ENCODE results near the gene ZSWIM3.
A peak's percentile ranks its signal among the peaks of the same experiment; 100 is the strongest.

Gene ZSWIM3

DNA sequence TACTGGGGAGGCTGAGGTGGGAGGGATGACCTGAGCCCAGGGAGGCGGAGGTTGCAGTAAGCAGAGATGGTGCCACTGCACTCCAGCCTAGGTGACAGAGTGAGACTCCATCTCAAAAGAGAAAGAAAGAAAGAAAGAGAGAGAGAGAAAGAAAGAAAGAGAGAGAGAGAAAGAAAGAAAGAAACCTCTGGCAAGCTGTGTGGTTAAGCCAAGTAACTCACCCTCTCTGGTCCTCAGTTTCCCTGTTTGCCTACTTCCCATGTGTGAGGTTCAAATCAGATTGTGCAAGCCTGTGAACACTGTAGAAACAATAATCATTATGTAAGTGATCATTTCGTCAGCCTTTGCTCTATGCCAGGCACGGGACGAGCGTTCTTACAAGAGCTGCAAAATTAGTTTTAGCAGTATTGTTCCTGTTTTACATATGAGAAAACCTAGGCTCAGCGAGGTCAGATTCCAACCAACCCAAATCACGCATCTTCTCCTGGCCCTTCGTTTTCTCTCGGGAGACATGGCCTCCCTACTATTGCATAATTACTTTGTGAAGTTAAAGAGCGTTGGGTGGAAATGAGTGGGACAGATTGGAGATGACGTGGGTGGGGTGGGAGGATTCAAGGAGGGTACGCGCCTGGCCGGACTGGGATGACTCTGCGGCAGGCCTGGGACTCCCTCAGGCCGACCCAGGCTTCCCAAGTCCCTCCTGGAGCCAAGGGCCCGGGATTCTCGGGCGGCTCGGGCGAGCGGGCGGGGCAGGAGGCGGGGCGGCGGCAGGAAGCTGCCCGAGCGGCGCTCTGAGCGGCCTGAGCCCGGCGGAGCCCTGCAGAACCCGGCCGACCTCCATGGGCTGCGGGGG lies 24.2 kb upstream of the ZSWIM3 start, which contains the start of gene SNX21:
Gene SNX21 (plus strand): TSS at position 770 of the 853 bp plus-strand sequence. CDS start 121 bp downstream, outside the sequence.
- no peak for DNase-seq (ENCODE audit: low spot score)

DNA sequence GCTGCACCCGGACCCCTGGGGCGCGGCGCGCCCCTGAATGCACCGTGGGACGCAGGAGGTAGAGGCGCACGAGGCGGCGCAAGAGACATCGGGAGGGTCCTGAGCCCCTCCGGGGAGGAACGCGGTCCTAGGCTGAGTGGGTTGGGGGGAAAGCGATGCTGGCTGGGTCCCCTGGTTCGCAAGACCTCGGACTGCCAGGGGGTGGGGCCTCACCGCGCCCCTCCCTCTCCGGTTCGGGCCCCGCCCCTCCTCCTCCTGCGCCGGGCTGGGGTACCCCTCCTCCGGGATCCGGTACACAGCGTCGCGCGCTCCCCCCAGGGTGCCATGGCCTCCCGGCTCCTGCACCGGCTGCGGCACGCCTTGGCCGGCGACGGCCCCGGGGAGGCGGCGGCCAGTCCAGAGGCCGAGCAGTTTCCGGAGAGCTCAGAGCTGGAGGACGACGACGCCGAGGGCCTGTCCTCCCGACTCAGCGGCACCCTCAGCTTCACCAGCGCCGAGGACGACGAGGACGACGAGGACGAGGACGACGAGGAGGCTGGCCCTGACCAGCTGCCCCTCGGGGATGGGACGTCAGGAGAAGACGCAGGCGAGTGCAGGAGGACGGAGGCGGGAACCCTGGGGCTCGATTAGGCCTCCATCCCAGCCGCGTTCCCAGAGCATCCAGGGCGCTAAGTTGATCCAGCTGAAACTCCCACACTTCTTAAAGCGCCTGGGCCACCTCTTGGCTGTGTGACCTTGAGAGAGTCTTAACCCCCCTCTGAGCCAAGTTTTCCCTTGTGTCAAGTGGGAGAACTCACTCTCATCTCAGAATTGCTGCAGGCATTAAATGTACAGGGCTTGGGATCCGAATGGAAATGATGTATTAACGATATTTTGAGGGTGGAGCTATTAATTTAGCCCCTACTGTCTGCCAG lies 23.3 kb upstream of the ZSWIM3 start:
- DNase-seq (ENCODE audit: low spot score), result no peak

DNA sequence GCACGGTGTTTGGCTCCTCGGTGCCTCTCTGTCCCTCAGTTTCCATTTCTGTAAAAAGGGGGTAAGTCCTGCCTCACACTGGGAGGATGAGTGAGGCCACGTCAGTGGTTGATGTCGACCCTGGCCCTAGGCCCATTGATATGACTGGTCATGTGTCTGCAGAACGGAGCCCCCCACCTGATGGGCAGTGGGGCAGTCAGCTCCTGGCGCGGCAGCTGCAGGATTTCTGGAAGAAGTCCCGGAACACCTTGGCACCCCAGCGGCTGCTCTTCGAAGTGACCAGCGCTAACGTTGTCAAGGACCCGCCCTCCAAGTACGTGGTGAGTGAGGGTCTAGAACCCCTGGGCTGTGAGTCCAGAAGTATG lies 22.6 kb upstream of the ZSWIM3 start:
- DNase-seq (ENCODE audit: low spot score), result no peak

DNA sequence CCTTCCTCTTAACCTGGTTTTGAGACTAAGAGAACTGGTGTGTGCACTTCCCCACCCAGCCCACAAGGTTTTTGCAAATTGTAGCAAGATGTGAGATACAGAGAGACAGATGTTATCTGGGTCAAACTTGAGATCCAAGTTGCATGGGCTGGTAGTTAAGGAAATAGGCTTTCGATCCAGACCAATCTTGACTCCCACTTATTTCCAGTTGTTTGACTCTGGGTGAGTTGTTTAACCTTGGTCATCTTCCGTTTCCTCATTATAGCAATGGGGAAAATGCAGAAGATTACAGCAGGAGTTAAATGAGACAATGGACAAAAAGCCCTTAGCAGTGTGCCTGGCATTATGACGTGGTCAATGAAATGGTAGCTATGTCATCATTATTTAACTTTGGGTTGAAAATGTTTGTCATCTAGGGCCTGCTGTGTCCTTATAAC lies 22.1 kb upstream of the ZSWIM3 start:
- DNase-seq (ENCODE audit: low spot score), result no peak

DNA sequence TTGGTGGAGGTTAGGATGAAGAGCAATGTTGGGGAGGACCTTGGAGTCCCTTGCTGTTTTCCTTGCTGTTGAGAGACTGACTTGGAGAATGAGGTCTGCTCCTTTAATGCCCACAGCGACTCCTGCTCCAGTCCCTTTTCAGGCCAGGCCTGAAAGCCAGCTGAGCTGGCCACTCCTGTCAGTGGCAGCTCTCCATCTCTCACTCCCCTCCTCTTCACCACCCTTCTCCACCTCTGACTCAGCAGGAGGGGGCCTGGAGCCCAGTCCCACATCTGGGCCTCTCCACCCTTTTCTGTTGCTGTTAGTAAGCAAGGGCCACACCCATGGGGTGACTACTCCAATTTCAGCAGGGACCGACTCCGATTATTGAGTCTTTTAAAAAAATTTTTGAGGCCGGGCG lies 21.6 kb upstream of the ZSWIM3 start:
- peak; percentile 74 for DNase-seq (ENCODE audit: low spot score)

DNA sequence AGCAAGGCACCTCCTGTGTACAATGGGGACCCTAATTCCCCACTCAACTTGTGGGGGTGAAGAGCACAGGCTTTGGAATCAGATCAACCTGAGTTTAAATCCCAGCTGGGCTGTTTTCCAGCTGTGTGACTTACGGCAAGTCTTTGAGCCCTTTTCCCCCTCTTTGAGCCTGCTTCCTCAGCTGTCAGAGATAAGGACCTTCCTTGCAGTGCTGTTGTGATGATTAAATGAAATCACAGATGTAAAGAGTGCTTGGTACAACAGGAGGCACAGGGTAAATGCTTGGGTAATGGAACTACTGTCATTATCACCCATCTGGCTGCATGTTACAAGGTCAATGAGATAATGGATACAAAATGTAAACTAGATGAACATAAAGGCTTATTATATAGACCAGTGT lies 20.6 kb upstream of the ZSWIM3 start:
- peak; percentile 34 for DNase-seq (ENCODE audit: low spot score)

DNA sequence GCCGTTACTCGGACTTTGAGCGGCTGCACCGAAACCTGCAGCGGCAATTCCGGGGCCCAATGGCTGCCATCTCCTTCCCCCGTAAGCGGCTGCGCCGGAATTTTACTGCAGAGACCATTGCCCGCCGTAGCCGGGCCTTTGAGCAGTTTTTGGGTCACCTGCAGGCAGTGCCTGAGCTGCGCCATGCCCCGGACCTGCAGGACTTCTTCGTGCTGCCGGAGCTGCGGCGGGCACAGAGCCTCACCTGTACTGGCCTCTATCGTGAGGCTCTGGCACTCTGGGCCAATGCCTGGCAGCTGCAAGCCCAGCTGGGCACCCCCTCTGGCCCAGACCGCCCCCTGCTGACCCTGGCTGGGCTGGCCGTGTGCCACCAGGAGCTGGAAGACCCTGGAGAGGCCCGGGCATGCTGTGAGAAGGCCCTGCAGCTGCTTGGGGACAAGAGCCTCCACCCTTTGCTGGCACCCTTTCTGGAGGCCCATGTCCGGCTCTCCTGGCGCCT lies 16.7 kb upstream of the ZSWIM3 start:
- DNase-seq (ENCODE audit: low spot score), result no peak

- DNase-seq (ENCODE audit: low spot score), result no peak
These were observed 15.8 kb upstream of the ZSWIM3 start for GRCh38 chr20:45841407-45842129.

DNA sequence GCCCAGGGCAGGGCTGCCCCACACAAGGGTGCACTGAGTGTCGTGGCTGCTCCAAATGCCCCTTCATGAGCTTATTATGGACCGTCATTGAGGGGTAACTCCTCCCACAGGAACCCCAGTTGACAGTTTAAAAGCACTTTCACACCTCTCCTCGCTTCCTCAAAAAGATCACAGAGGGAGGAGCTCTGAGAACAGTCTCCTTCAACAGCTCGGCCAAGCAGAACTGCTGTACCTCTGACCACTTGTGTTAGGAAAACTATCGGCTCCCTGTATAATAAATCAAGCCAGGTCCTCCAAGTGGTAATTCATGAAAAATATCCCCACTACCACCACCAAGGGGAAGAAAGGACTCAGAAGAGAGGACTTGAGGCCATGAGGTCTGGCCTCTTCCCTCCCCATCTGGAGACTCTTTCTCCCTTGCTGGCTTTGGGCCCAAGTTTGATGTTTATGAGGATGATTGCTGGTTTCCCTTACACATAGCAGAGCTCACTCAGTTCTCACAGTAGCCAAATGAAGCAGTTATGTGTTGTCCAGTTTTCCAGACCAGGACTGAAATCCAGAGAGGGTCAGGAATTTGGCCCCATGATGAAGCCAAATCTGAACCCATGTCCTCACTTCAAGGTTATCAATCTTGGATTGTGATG lies 15.1 kb upstream of the ZSWIM3 start:
- no peak for DNase-seq (ENCODE audit: low spot score)

GRCh38 chr20:45843506-45843905 lies 13.9 kb upstream of the ZSWIM3 start:
- no peak for DNase-seq (ENCODE audit: low spot score)

- no peak for DNase-seq (ENCODE audit: low spot score)
These were observed 12.0 kb upstream of the ZSWIM3 start for GRCh38 chr20:45845452-45845851.

DNA sequence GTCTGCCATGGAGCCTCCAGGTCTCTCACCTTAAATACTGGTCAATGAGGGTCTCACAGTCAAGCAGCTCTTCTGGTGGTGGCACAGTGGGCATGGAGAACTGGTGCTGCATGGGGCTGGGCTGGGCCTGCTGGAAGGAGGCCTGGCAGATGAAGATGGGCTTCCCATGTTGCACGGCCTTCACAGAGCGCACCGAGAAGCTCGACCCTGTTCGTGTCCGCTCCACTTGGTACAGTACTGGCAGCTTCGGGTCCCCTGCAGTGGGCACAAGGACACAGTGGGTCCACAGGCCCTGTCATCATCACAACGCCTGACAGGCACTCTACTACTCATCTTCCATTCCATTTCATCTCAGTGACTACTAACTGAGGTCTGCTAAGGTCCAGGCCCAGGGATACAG lies 9.0 kb upstream of the ZSWIM3 start:
- no peak for DNase-seq (ENCODE audit: low spot score)

DNA sequence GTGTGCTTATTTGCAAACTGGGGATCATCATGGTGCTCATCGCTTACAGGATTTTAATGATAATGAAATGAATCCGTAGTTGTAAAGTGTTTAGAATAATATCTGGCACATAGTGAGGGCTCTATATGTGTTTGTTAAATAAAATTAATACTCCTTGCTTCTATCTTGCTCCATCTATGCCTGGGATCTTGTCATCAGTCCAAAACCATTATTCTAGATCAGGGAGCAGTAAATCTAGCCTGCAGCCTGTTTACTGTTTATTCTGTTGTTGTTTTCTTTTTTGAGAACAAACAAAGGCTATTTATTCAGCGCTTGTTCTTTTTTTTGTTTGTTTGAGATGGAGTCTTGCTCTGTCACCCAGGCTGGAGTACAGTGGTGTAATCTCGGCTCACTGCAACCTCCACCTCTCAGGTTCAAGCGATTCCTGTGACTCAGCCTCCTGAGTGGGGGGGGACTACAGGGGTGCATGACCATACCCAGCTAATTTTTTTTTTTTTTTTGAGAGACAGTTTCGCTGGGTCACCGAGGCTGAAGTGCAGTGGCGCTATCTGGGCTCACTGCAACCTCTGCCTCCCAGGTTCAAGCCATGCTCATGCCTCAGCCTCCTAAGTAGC lies 8.3 kb upstream of the ZSWIM3 start:
- no peak for DNase-seq (ENCODE audit: low spot score)

DNA sequence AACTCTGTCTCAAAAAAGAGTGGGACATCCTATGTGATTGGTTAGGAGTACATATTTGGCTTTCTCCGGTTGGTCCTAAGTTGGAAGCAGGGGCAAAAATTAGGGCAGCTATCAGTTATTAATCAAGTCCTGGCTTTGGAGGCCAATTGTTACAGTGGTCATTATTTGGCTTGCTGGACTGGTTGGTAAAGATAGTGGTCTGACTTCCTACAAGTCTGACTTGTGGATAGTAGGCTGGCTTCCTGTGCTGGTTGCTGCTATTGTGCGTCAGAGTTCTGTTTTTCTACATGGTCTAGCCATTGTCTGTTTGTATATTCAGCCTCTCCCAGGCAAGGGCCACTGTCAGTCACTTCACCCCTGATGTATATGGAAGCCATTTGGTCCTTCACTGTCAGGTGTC lies 7.2 kb upstream of the ZSWIM3 start:
- DNase-seq (ENCODE audit: low spot score), result no peak

DNA sequence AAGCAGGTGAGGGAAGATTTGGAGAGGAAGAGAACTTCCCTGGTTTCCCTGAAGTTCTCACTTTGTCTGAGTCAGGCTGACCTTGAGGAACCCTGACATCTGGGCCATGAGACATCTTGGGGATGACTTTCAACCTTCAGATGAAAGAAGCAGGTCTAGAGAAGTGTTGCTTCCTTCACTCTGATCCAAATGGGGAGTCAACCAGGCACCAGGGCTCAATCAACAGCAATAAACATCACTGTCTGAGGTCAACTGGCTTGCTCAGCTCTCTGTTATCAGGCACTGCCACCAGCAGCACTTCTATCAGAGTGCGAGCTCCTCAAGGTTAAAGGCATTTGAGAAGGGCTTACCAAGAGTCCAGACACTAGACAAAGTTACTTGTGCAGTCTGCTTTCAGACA lies 6.5 kb upstream of the ZSWIM3 start:
- peak; percentile 86 for DNase-seq (ENCODE audit: low spot score)

DNA sequence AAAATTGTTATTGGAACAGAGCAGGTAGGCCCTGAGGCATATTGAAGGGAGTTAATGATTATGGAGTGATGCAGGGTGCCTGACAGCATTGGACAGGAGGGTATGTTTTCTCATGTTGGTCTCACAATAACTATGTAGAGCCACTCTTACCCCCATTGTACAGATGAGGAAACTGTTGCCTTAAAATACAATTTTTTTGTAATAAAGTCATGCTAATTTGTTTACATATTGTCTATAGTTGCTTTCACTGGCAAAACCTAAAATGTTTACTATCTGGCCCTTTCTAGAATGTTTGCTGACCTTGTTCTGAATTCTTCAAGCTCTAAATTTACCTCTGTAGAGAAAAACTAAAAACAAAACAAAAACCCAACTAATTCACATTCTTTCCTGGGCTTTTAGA lies 5.9 kb upstream of the ZSWIM3 start:
- DNase-seq (ENCODE audit: low spot score), result no peak

DNA sequence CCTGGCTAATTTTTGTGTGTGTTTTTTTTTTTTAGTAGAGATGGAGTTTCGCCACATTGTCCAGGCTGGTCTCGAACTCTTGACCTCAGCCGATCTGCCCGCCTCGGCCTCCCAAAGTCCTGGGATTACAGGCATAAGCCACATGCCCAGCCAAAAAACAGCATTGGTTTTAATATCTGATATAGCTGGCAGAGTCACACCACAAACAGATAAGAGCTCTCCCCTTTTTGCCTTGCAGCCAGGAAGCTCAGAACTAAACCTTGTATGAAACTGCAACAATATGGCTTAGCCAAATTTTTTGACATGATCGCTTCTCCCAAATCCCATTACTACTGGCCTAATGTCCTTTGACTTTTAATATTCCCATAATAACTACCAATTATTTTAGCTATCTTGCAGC lies 5.1 kb upstream of the ZSWIM3 start:
- peak; percentile 26 for DNase-seq (ENCODE audit: low spot score)

DNA sequence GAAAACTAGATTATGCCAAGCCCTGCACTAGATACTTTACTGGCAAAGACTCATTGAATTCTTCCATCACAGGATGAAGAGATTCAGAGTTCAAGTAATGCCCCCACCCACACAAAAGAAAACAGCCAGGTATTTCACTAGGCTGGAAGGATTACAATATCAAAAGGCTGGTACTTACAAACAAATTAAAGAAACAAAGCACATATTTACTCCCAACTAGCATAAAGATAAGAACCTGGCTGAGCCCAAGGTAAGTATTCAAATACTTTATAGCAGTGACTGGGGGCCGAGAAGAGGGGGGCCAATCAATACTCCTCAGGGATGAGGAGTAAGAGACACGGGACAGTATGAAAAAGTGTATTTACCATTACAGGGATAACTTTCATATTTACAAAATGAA lies 3.9 kb upstream of the ZSWIM3 start:
- no peak for DNase-seq (ENCODE audit: low spot score)

DNA sequence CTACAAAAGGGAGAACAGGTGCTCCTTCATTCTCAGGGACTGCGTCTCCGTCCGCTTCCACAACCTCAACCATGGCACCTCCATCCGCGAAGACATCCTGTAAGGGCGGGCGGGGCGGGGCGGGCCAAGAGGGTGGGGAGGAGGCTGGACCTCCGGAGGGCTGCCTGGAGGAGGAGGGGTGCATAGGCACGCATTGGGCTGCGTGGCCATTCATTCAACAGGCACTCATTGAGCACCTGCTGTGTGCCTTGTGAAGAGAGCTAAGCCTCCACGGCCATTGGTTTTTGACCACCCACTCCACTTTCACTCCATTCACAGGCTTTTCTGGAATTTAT lies 435 bp downstream of the ZSWIM3 start:
- DNase-seq (ENCODE audit: low spot score), result no peak

DNA sequence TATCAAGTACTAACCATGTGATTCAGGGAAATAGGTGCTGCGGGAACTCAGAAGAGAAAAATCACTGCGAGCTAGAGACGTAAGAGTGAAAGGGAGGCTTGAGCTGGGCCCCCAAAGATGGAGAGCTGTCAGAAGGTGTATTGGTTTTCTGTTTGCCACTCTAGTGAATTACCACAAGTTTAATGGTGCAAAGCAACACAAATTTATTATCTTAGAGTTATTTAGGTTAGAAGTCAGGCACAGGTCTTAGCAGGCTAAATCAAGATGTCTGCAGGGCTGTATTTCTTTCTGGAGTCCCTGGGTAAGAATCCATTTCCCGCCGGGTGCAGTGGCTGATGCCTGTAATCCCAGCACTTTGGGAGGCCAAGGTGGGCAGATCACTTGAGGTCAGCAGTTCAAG lies 2.5 kb downstream of the ZSWIM3 start:
- no peak for DNase-seq (ENCODE audit: low spot score)

GRCh38 chr20:45860560-45861220 lies 3.3 kb downstream of the ZSWIM3 start:
- no peak for DNase-seq (ENCODE audit: low spot score)
